Smooth muscle cell of the pulmonary artery (primary cell): Measurements from ENCODE around the gene GUCY2C. TPM values are rescaled to one million over a fixed set of nuclear protein-coding genes. Genes with fewer than 3 reads are reported as not detected.

Experiments
- total RNA-seq: library from RNA; depleted of rRNA; stranded (reverse); fragments of >200 nt; gene quantifications from 2 replicates; pipeline ENCODE4 v1.2.3, GENCODE V29; 2014

GUCY2C gene
- total RNA-seq = not detected in 2 replicates

GRCh38 chr12:14696265-14696741 is at the start of gene GUCY2C:
TSS of gene GUCY2C (minus strand) at chr12:14696599. CDS start at chr12:14696448, 151 bp downstream.

GRCh38 chr12:14567351-14568162 is 128.8 kb downstream of the GUCY2C start, which contains the start of gene PLBD1:
TSS of gene PLBD1 (minus strand) at chr12:14567883. CDS start at chr12:14567696, 187 bp downstream.

Other genes with a start within 250 kb of the GUCY2C start
- 0.86 and 1.7 TPM in 2 replicates for gene PLBD1, start 128.7 kb downstream of the GUCY2C start, total RNA-seq
- gene WBP11, start 106.9 kb upstream of the GUCY2C start, total RNA-seq = 21.6 TPM in 2 replicates
- gene C12orf60, start 107.1 kb upstream of the GUCY2C start, total RNA-seq = 0.59 and 0.72 TPM in 2 replicates
- 0.96 and 1.2 TPM in 2 replicates for gene SMCO3, start 117.6 kb upstream of the GUCY2C start, total RNA-seq
- 6.1 and 8.3 TPM in 2 replicates for gene ART4, start 146.9 kb upstream of the GUCY2C start, total RNA-seq
- gene MGP, start 189.3 kb upstream of the GUCY2C start, total RNA-seq = 81.2 and 251 TPM in 2 replicates
- not detected in 2 replicates for gene ERP27, start 241.9 kb upstream of the GUCY2C start, total RNA-seq